Ishikawa (cell line): ENCODE measurements around the gene GUCY2D.

Source experiments
- CEBPB ChIP-seq: IDR thresholded peaks from 2 replicates; pipeline ENCODE4 v1.6.1; 2012
- CREB1 ChIP-seq: IDR thresholded peaks from 2 replicates; pipeline ENCODE4 v1.6.1; 2012; ENCODE audit warnings: low read depth
- EGR1 ChIP-seq: IDR thresholded peaks from 2 replicates; pipeline ENCODE4 v1.6.1; 2012
- EP300 ChIP-seq: IDR thresholded peaks from 2 replicates; pipeline ENCODE4 v1.6.1; 2012; ENCODE audit warnings: borderline replicate concordance
- FOXM1 ChIP-seq: IDR thresholded peaks from 2 replicates; pipeline ENCODE4 v1.6.1; 2012; ENCODE audit warnings: low read depth, borderline replicate concordance
- NFIC ChIP-seq: IDR thresholded peaks from 2 replicates; pipeline ENCODE4 v1.6.1; 2012
- RAD21 ChIP-seq: IDR thresholded peaks from 2 replicates; pipeline ENCODE4 v1.6.1; 2012; ENCODE audit warnings: low read depth
- TAF1 ChIP-seq: IDR thresholded peaks from 2 replicates; pipeline ENCODE4 v1.6.1; 2012; ENCODE audit warnings: low read depth, mild to moderate bottlenecking
- TCF12 ChIP-seq: IDR thresholded peaks from 2 replicates; pipeline ENCODE4 v1.6.1; 2012; ENCODE audit warnings: low read depth
- TEAD4 ChIP-seq: IDR thresholded peaks from 2 replicates; pipeline ENCODE4 v1.6.1; 2012
- YY1 ChIP-seq: IDR thresholded peaks from 2 replicates; pipeline ENCODE4 v1.6.1; 2012; ENCODE audit warnings: low read depth
- ZBTB7A ChIP-seq: IDR thresholded peaks from 2 replicates; pipeline ENCODE4 v1.6.1; 2012; ENCODE audit warnings: low read depth
- TF ChIP-seq, protein P1 (sequence below): IDR thresholded peaks from 2 replicates; pipeline ENCODE4 v1.6.1; 2012
- TF ChIP-seq, protein P2 (sequence below): IDR thresholded peaks from 2 replicates; pipeline ENCODE4 v1.6.1; 2012; ENCODE audit warnings: low read depth, mild to moderate bottlenecking
- TF ChIP-seq, protein P3 (sequence below): IDR thresholded peaks from 2 replicates; pipeline ENCODE4 v1.6.1; 2012

The GUCY2D gene

DNA sequence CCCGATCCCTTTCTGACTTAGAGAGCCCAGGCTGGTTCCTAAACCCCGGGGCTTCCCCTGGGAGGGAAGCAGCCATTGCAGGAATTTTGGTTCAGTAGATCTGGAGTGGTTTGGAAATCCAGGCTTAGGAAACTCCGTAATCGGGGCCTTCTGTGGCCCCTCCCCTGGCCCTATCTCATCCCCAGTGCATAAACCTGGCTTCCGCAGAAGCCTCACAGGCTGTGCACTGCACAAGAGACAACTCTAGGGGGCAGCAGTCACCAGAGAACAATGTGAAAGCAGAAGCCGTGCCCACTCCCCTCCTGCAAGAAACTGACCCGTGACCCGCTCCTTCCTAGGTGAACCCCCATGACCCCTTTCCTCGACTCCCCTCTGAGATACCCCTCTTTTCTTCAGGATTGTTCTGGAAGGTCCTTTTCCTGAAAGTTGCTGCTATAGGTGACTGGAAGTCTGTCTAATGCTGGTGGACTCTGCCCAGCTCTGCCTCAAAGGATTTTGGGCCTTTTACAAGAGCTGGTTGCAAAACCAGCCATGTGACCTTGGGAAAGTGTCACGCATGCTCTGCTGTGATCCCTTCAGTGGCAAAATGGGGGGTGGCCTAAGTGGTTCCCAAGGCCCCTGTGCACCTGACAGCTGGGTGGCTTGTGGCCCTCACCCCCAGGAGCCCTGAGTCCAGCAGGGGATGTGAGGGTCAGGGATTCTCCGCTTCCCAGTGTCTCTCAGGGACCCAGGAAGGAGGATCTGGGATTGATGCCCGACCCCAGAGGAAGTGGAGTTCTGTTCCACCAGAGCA, 14.4 kb downstream of the GUCY2D start:
- TF ChIP-seq RAD21 (peak; percentile 68), TAF1 (no peak), CEBPB (no peak), TEAD4 (no peak), NFIC (no peak), CREB1 (no peak)
- TF ChIP-seq, protein P1, sequence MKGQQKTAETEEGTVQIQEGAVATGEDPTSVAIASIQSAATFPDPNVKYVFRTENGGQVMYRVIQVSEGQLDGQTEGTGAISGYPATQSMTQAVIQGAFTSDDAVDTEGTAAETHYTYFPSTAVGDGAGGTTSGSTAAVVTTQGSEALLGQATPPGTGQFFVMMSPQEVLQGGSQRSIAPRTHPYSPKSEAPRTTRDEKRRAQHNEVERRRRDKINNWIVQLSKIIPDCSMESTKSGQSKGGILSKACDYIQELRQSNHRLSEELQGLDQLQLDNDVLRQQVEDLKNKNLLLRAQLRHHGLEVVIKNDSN: no peak
- TF ChIP-seq, protein P2, sequence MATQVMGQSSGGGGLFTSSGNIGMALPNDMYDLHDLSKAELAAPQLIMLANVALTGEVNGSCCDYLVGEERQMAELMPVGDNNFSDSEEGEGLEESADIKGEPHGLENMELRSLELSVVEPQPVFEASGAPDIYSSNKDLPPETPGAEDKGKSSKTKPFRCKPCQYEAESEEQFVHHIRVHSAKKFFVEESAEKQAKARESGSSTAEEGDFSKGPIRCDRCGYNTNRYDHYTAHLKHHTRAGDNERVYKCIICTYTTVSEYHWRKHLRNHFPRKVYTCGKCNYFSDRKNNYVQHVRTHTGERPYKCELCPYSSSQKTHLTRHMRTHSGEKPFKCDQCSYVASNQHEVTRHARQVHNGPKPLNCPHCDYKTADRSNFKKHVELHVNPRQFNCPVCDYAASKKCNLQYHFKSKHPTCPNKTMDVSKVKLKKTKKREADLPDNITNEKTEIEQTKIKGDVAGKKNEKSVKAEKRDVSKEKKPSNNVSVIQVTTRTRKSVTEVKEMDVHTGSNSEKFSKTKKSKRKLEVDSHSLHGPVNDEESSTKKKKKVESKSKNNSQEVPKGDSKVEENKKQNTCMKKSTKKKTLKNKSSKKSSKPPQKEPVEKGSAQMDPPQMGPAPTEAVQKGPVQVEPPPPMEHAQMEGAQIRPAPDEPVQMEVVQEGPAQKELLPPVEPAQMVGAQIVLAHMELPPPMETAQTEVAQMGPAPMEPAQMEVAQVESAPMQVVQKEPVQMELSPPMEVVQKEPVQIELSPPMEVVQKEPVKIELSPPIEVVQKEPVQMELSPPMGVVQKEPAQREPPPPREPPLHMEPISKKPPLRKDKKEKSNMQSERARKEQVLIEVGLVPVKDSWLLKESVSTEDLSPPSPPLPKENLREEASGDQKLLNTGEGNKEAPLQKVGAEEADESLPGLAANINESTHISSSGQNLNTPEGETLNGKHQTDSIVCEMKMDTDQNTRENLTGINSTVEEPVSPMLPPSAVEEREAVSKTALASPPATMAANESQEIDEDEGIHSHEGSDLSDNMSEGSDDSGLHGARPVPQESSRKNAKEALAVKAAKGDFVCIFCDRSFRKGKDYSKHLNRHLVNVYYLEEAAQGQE: no peak

DNA sequence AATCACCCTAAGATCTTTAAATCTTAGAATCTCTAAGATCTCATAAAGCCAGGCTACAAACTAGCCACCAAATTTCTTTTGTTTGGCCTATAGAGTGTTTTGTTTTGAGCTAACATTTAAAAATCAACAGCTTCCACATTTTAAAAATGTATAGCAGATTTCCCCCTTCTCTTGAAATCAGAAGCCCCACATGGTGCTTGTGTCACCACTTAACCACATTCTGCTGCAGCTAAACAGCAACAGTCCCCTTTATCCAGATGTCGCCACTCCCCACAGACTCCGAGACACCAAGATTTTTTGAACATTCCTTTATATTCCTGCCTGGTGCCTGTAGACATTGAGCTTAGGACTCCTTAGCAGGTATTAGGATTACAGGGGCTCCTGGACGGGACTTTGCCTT, 16.0 kb downstream of the GUCY2D start:
- TF ChIP-seq TAF1 (no peak), NFIC (no peak), RAD21 (no peak), ZBTB7A (no peak), CREB1 (no peak), YY1 (no peak), EGR1 (no peak), EP300 (no peak), TEAD4 (no peak), CEBPB (no peak), FOXM1 (no peak), TCF12 (no peak)
- TF ChIP-seq, protein P2: no peak
- TF ChIP-seq, protein P3, sequence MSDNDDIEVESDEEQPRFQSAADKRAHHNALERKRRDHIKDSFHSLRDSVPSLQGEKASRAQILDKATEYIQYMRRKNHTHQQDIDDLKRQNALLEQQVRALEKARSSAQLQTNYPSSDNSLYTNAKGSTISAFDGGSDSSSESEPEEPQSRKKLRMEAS: no peak
- TF ChIP-seq, protein P1: no peak

DNA sequence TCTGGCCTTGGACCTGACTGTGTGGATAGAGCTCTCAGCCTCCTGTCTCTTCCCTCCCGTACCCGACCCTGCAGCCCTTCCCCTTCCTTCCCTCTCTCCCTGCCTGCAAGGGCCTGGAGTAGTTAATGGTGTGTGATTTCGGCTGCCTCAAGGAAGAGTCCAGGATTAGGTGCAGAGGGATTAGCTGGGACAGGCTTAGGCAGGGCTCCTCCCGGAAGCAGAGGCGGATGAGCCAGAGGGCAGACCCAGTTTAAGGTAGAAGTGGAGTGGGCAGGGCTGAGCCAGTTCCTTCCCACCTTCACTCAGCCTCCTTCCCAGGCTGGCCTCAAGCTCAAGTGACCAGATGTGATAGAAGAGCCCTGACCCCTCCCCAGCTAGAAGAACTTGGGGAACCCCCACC, 16.8 kb downstream of the GUCY2D start:
- TF ChIP-seq RAD21: no peak
- TF ChIP-seq EGR1: no peak
- no peak for TF ChIP-seq FOXM1

DNA sequence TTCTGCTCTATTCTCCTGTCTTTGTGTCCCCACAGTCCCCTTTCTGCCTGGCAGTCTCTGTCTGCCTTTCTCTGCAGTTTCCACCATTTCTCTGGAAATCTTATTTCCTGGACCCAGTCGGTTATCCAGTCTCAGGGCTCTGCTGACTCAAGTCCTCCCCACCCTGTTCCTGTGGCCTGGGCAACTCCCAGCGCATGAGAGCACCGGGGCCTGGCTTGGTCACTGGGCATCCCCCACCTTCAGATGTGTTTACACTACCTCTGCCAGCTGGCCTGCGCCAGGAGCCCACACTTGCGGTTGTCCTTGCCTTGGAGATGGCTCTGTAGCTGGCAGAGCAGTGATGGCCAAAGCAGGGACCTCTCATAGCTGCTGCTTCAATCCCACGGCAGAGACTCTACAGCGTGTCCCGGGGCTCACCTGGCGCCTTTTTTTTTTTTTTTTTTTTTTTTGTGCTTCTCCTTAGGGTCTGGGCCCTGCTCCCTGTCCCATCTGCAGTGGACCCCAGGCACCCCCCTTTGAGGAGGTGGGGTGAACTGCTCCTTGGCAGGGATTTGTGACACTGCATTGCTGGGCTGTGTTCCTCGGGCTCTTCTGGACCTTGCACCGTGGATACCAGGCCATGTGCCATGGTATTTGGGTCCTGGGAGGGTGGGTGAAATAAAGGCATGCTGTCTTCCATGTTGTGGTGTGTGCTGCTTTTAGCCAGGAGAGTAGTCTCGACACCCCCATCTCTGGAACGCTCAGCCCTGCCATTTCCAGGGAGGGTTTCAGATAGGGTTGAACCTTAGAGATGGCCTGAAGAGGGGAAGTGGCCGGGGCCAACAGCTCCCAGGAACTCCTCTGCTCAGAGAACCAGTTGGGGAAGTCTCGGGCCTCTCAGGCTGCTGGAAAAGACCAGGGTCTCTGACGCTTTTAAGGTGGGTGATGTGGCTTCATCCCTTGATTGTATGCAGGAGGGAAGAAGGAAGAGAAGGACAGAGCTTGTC, 17.5 kb downstream of the GUCY2D start:
- TF ChIP-seq NFIC: no peak
- TF ChIP-seq, protein P2: no peak
- TF ChIP-seq ZBTB7A: no peak
- no peak for TF ChIP-seq CREB1
- TF ChIP-seq TCF12: no peak
- TF ChIP-seq FOXM1: no peak
- no peak for TF ChIP-seq RAD21
- TF ChIP-seq TEAD4: no peak
